ENCODE data around the gene CISH.

The CISH gene

GRCh38 chr3:50585919-50586762 is 25.4 kb downstream of the CISH start:
- no peak for DNase-seq (ENCODE audit: low spot score)
- TF ChIP-seq CTCF (IDR thresholded peaks at IDR 0.05; ENCODE audit: poor library complexity, severe bottlenecking) = no peak
- H3K4me3 ChIP-seq (ENCODE audit: severe bottlenecking) = no peak overlapping the region
- H3K27ac ChIP-seq (ENCODE audit: poor library complexity, severe bottlenecking) = no peak overlapping the region
- no peak for ATAC-seq (ENCODE audit: low read depth)
- peaks cover 3% of the 10 kb centered on the region for H3K4me1 ChIP-seq (ENCODE audit: insufficient read depth, poor library complexity, severe bottlenecking)
- H3K27me3 ChIP-seq (ENCODE audit: insufficient read depth, poor library complexity, severe bottlenecking) = no peaks in the 10 kb centered on the region
- H3K9me3 ChIP-seq (ENCODE audit: severe bottlenecking) = no peaks in the 10 kb centered on the region
- H3K36me3 ChIP-seq (ENCODE audit: low read depth) = peaks cover 2% of the 10 kb centered on the region; the same call in 1 of the 2 replicates

DNA sequence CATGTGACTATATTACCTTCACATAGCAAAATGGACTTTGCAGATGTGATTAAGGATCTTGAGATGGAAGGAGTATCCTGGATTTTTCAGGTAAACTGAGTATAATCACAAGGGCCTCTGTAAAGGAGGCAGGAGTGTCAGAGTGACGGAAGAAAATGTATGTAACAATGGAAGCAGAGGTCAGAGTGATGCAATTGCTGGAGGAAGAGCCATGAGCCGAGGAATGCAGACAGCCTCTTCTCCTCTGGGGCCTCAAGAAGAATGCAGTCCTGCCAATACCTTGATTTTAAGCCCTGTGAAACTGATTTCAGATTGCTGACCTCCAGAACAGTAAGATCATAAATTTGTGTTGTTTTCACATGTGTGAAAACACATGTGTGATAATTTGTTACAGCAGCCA is 27.2 kb downstream of the CISH start:
- no peak for TF ChIP-seq CTCF (IDR thresholded peaks at IDR 0.05; ENCODE audit: poor library complexity, severe bottlenecking)
- no peaks in the 10 kb centered on the region for H3K4me1 ChIP-seq (ENCODE audit: insufficient read depth, poor library complexity, severe bottlenecking)
- H3K4me3 ChIP-seq (ENCODE audit: severe bottlenecking) = no peak overlapping the region
- no peaks in the 10 kb centered on the region for H3K27me3 ChIP-seq (ENCODE audit: insufficient read depth, poor library complexity, severe bottlenecking)
- H3K27ac ChIP-seq (ENCODE audit: poor library complexity, severe bottlenecking) = no peak overlapping the region
- peaks cover 4% of the 10 kb centered on the region; the same call in 1 of the 2 replicates for H3K36me3 ChIP-seq (ENCODE audit: low read depth)
- DNase-seq (ENCODE audit: low spot score) (no peak), ATAC-seq (ENCODE audit: low read depth) (no peak)
- no peaks in the 10 kb centered on the region for H3K9me3 ChIP-seq (ENCODE audit: severe bottlenecking)

GRCh38 chr3:50583897-50584296 is 27.7 kb downstream of the CISH start:
- no peak for ATAC-seq (ENCODE audit: low read depth)
- peaks cover 4% of the 10 kb centered on the region; the same call in 1 of the 2 replicates for H3K36me3 ChIP-seq (ENCODE audit: low read depth)
- H3K4me1 ChIP-seq (ENCODE audit: insufficient read depth, poor library complexity, severe bottlenecking) = no peaks in the 10 kb centered on the region
- H3K27ac ChIP-seq (ENCODE audit: poor library complexity, severe bottlenecking) = no peak overlapping the region
- TF ChIP-seq CTCF (IDR thresholded peaks at IDR 0.05; ENCODE audit: poor library complexity, severe bottlenecking) = no peak
- H3K9me3 ChIP-seq (ENCODE audit: severe bottlenecking) = no peaks in the 10 kb centered on the region
- no peaks in the 10 kb centered on the region for H3K27me3 ChIP-seq (ENCODE audit: insufficient read depth, poor library complexity, severe bottlenecking)
- DNase-seq (ENCODE audit: low spot score) = no peak
- H3K4me3 ChIP-seq (ENCODE audit: severe bottlenecking) = no peak overlapping the region

DNA sequence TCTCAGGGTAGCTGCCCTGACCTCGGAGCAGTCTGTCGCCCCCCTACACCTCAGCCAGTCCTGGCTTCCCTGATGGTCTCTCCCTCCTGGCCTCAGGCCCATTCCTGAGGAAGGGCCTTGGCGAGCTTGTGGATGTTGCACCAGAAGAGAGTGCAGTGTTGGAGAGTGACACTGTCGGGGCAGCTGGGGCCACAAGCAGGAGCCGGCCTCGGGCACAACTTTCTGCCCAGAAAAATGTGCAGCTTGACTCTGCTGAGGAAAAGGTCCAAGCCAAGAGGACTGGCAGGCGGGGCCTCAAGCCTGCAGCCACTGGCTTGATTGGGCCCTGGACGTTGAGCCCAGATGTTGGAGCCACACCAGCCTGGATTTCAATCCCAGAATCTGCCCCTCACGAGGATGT is 29.5 kb downstream of the CISH start:
- DNase-seq (ENCODE audit: low spot score) (no peak), ATAC-seq (ENCODE audit: low read depth) (no peak)
- Histone ChIP-seq H3K27ac (ENCODE audit: poor library complexity, severe bottlenecking) (no peak overlapping the region), H3K9me3 (ENCODE audit: severe bottlenecking) (no peaks in the 10 kb centered on the region), H3K4me1 (ENCODE audit: insufficient read depth, poor library complexity, severe bottlenecking) (no peaks in the 10 kb centered on the region), H3K27me3 (ENCODE audit: insufficient read depth, poor library complexity, severe bottlenecking) (no peaks in the 10 kb centered on the region), H3K4me3 (ENCODE audit: severe bottlenecking) (no peak overlapping the region), H3K36me3 (ENCODE audit: low read depth) (peaks cover 10% of the 10 kb centered on the region; the same call in 1 of the 2 replicates)
- TF ChIP-seq CTCF (IDR thresholded peaks at IDR 0.05; ENCODE audit: poor library complexity, severe bottlenecking) = no peak

DNA sequence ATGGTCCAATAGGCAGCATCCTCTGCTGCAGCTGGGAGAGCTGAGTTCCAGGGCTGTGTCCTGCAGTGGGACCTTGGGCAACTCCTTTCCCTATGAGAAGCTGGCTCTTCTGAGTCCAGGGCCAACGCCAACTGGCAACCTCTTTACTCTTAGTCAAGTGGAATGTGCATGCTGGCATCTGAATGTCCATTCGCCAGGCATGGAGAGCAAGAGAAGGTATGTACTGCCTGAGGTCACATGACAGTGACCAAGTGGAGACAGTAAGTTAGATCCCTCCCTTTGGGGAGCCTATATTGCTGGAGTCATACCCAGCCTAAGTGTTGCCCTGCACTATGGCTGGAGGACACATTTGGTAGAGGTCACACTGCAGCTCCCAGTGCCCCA is 30.1 kb downstream of the CISH start:
- Histone ChIP-seq H3K4me3 (ENCODE audit: severe bottlenecking) (no peak overlapping the region), H3K36me3 (ENCODE audit: low read depth) (peaks cover 11% of the 10 kb centered on the region; the same call in 1 of the 2 replicates), H3K9me3 (ENCODE audit: severe bottlenecking) (no peaks in the 10 kb centered on the region), H3K27ac (ENCODE audit: poor library complexity, severe bottlenecking) (no peak overlapping the region), H3K4me1 (ENCODE audit: insufficient read depth, poor library complexity, severe bottlenecking) (no peaks in the 10 kb centered on the region), H3K27me3 (ENCODE audit: insufficient read depth, poor library complexity, severe bottlenecking) (no peaks in the 10 kb centered on the region)
- TF ChIP-seq CTCF (IDR thresholded peaks at IDR 0.05; ENCODE audit: poor library complexity, severe bottlenecking) = no peak
- DNase-seq (ENCODE audit: low spot score) (no peak), ATAC-seq (ENCODE audit: low read depth) (no peak)

All from RWPE2 (cell line).